ENCODE measurements around the gene PDZK1.
"Not testable (repeated sequence)": the region's sequence is repeated elsewhere in the genome, so short reads cannot be mapped to it uniquely, and the experiment has no call there.

DNA sequence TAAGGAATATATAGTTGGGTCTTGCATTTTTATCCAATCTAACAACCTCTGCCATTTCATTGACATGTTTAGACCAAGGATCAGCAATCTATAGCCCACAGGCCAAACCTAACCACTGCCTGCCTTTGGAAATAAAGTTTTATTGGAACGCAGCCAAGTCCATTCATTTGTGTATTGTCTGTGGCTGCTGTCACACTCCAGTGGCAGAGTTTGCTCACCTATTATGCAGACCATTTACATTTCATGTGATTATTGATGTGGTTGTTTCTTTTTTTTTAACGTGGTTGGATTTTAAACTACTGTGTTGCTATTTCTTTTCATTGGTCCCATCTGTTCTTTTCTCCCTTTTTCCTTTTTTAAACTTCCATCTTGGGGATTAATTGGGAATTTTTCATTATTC, 44.7 kb downstream of the PDZK1 start:
- TF ChIP-seq POLR2A, TAF1, POLR2AphosphoS5 (IDR thresholded peaks at IDR 0.05; ENCODE audit: low read depth, low read length): not testable (repeated sequence)

Data from GM12891 (cell line).